Measurements from ENCODE around the gene MAP4K2.

The MAP4K2 gene

DNA sequence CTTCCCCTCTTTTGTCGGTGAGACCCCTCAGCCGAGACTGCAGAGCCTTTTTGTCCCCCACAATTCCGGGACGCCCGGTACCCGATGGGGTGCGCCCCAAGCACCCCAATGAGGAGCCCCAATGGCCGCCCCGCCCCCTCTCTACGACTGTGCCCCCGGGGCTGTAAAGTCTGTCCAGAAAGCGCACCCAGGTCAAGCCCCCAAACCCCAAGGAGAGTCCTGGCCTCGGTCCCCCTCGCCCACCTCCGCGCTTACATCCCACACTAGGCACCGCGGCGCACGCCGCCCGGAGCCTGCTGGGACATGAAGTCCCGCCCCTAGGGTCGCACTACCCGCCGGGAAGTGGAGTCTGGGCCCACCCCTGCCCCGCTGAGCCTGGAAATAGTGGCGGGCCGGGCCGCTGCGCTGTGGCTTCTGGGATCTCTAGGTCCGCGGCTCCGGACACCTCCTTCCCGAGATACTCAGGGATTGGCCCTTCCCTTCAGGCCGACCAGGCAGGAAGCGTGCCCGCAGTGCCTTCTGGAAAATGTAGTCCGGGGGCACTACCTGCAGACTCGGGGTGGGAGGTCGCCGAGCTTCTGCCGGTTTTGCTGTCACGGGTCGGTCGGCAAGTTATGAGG, 7.4 kb upstream of the MAP4K2 start, which contains the start of gene MEN1:
Gene MEN1 (minus strand): TSS at position 281 of the 620 bp plus-strand sequence. CDS start 442 bp downstream, outside the sequence.
- TF ChIP-seq, protein P1, sequence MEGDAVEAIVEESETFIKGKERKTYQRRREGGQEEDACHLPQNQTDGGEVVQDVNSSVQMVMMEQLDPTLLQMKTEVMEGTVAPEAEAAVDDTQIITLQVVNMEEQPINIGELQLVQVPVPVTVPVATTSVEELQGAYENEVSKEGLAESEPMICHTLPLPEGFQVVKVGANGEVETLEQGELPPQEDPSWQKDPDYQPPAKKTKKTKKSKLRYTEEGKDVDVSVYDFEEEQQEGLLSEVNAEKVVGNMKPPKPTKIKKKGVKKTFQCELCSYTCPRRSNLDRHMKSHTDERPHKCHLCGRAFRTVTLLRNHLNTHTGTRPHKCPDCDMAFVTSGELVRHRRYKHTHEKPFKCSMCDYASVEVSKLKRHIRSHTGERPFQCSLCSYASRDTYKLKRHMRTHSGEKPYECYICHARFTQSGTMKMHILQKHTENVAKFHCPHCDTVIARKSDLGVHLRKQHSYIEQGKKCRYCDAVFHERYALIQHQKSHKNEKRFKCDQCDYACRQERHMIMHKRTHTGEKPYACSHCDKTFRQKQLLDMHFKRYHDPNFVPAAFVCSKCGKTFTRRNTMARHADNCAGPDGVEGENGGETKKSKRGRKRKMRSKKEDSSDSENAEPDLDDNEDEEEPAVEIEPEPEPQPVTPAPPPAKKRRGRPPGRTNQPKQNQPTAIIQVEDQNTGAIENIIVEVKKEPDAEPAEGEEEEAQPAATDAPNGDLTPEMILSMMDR (IDR thresholded peaks at IDR 0.05; ENCODE audit: low read depth, low read length), result no peak
- H3K27ac ChIP-seq, result peak within 1 kb of the TSS; percentile 43
- peaks cover 39% of the 10 kb centered on the region for H3K36me3 ChIP-seq
- H3K27me3 ChIP-seq (ENCODE audit: insufficient read depth, low read depth, severe bottlenecking), result no peaks in the 10 kb centered on the region
- peak; percentile 98 for DNase-seq
- H3K4me3 ChIP-seq (ENCODE audit: low read depth, low read length), result peak within 1 kb of the TSS; percentile 64
- H3K9me3 ChIP-seq (ENCODE audit: severe bottlenecking), result no peaks in the 10 kb centered on the region

DNA sequence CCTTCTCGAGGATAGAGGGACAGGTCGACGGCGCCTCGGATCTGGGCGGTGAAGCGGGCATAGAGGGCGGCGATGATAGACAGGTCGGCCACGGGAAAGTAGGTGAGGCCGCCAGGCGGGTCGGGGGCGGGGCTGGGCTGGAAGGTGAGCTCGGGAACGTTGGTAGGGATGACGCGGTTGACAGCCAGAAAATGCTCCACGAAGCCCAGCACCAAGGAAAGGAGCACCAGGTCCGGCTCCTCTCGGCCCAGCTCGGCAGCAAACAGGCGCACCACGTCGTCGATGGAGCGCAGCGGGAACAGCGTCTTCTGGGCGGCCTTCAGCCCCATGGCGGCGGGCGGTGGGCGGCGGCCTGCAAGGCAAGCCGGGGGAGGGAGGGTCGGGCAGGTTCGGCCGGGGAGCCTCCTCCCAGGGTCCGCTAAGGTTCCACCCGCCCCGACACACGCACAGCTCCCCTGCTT, 6.8 kb upstream of the MAP4K2 start:
- TF ChIP-seq, protein P1 (IDR thresholded peaks at IDR 0.05; ENCODE audit: low read depth, low read length), result no peak
- no peaks in the 10 kb centered on the region for H3K9me3 ChIP-seq (ENCODE audit: severe bottlenecking)
- H3K27me3 ChIP-seq (ENCODE audit: insufficient read depth, low read depth, severe bottlenecking), result no peaks in the 10 kb centered on the region
- DNase-seq, result peak; percentile 51
- H3K4me3 ChIP-seq (ENCODE audit: low read depth, low read length), result peak overlapping the region; percentile 64
- H3K36me3 ChIP-seq, result peaks cover 44% of the 10 kb centered on the region
- peak overlapping the region; percentile 43 for H3K27ac ChIP-seq

DNA sequence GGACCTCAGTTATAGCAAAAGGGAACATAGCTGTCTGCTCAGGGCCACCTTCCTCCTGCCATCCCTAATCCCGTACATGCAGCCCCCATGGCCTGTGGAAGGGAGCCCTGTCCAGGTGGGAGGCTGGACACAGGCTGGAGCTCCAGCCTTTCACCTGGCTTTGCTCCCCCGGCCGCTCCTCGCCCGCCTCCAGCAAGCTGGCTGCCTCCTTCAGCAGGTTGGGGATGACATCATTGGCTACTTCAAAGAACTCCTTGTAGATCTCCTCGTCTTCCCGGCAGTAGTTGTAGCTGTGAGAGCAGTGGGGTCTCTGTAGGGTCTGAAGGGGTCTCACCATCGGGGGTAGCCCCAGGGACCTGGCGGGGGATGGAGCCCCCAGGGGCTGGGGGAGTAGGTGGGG, 2.5 kb upstream of the MAP4K2 start:
- peaks cover 56% of the 10 kb centered on the region for H3K36me3 ChIP-seq
- no peak overlapping the region for H3K27ac ChIP-seq
- H3K9me3 ChIP-seq (ENCODE audit: severe bottlenecking), result no peaks in the 10 kb centered on the region
- DNase-seq, result no peak
- H3K27me3 ChIP-seq (ENCODE audit: insufficient read depth, low read depth, severe bottlenecking), result no peaks in the 10 kb centered on the region
- TF ChIP-seq, protein P1 (IDR thresholded peaks at IDR 0.05; ENCODE audit: low read depth, low read length), result no peak
- no peak overlapping the region for H3K4me3 ChIP-seq (ENCODE audit: low read depth, low read length)

DNA sequence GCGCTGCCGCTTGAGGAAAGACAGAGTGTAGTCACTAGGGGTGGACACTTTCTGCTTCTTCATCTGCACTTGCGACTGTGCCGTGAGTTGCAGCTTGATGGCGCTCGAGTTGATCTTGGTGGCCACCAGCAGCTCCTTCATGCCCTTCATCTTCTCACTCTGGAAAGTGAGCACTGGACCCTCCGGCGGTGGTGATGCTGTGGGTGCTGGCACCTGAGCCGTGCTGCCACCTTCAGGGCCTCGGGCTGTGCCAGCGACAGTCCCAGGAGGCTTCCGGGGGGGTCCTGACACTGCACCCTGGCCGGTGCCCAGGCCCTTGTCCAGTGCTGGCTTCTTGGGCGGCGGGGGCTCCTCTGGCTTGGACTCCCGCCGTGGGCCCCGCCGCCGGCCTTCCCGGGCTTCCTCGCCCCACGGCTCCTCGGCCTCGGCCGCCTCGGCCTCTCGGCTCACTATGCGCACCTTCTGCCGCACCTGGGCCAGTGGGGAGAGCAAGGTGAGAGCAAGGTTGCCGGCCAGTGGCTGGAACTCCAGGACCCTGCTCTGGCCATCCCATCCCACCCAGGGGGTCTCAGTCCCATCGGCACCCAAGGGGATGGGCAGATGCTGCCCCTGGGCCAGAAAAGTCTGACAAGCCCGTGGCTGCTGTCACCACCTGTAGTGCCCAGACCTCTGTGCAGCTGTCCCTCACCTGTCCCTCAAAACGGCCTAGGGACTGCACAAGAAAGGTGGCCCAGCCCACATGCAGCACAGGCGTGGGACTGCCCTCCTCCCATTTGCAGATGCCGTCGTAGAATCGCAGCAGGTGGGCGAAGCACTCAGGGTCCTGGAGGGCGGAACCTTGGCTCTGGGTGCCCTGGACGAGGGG, 1.6 kb upstream of the MAP4K2 start:
- H3K27ac ChIP-seq, result peak overlapping the region; percentile 82
- H3K27me3 ChIP-seq (ENCODE audit: insufficient read depth, low read depth, severe bottlenecking), result no peaks in the 10 kb centered on the region
- TF ChIP-seq, protein P1 (IDR thresholded peaks at IDR 0.05; ENCODE audit: low read depth, low read length), result peak; percentile 36; the same call in 1 of the 2 replicates
- no peaks in the 10 kb centered on the region for H3K9me3 ChIP-seq (ENCODE audit: severe bottlenecking)
- no peak overlapping the region for H3K4me3 ChIP-seq (ENCODE audit: low read depth, low read length)
- no peak for DNase-seq
- H3K36me3 ChIP-seq, result peaks cover 65% of the 10 kb centered on the region

DNA sequence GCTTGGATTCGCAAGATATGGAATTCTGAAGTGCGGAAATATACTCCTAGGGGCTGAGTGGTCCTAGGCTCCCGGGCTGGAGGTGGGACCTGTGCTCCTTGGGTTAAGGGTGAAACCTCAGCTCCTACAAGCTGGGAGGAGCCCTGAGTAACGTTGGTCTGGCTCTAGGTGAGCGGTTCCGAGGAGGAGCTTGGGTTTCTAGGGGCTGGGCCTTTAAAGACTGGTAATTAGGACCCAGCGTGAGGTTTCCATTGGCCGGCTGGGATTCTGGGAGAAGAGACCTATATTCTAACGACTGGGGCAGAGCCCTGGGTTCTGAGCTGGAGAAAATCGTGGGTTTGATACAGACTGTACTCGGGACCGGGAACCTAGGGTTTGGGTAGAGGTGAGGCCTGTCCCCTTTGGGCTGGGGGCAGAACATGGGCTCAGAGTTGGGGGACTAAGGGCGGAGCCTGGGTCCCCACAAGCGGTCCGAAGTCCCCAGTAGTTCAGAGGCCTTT, 882 bp upstream of the MAP4K2 start:
- no peak for DNase-seq
- Histone ChIP-seq H3K27ac (peak overlapping the region; percentile 82), H3K9me3 (ENCODE audit: severe bottlenecking) (no peaks in the 10 kb centered on the region), H3K27me3 (ENCODE audit: insufficient read depth, low read depth, severe bottlenecking) (no peaks in the 10 kb centered on the region), H3K4me3 (ENCODE audit: low read depth, low read length) (peak overlapping the region; percentile 60), H3K36me3 (peaks cover 68% of the 10 kb centered on the region)
- TF ChIP-seq, protein P1 (IDR thresholded peaks at IDR 0.05; ENCODE audit: low read depth, low read length), result no peak

Measured in WERI-Rb-1 (cell line).